CD4-positive, alpha-beta memory T cell (primary cell): Measurements from ENCODE around the gene OXCT2. TPM values are rescaled to one million over a fixed set of nuclear protein-coding genes. Genes with fewer than 3 reads are reported as not detected.
"Not testable (repeated sequence)": the region's sequence is repeated elsewhere in the genome, so short reads cannot be mapped to it uniquely, and the experiment has no call there.

ENCODE experiments used
- CTCF ChIA-PET: fragments of 350-600 bp; sonication (Branson Sonifier 250); formaldehyde crosslinking; loops from one replicate; lab custom pipeline; 2021; ENCODE audit warnings: inconsistent platforms; ENCODE audit not compliant: partially characterized antibody; lab: Charles Lee
- POLR2A ChIA-PET: fragments of 350-600 bp; sonication (Branson Sonifier 250); formaldehyde crosslinking; loops from one replicate; lab custom pipeline; 2021; ENCODE audit not compliant: partially characterized antibody; lab: Charles Lee
- DNase-seq, 5 donors: peaks; one replicate each; pipeline versions ENCODE4 v3.0.0 to v3.0.0-alpha.2; 2020 to 2022; ENCODE audit warnings: mixed read lengths in 1 of 5
- H3K27ac ChIP-seq: one replicate; pipeline ENCODE4 v1.7.0; 2013; ENCODE audit warnings: low read depth, low read length
- H3K27me3 ChIP-seq: 2 replicates; pipeline ENCODE4 v1.7.0; 2013; ENCODE audit warnings: mild to moderate bottlenecking, low read length, moderate library complexity; ENCODE audit not compliant: insufficient read depth
- H3K36me3 ChIP-seq: 2 replicates; pipeline ENCODE4 v1.7.0; 2013; ENCODE audit warnings: mild to moderate bottlenecking, low read length, moderate library complexity; ENCODE audit not compliant: insufficient read depth
- H3K4me1 ChIP-seq: 2 replicates; pipeline ENCODE4 v1.7.0; 2013; ENCODE audit warnings: mild to moderate bottlenecking, low read length, moderate library complexity; ENCODE audit not compliant: insufficient read depth
- H3K4me3 ChIP-seq, 2 donors: one replicate each; pipeline ENCODE4 v1.7.0; 2013; ENCODE audit warnings: low read length in 2 of 2, mild to moderate bottlenecking in 1 of 2
- H3K9me3 ChIP-seq, 2 donors: one replicate each; pipeline ENCODE4 v1.7.0; 2013; ENCODE audit warnings: low read length in 2 of 2, control low read depth in 1 of 2; ENCODE audit not compliant: control insufficient read depth in 1 of 2
- H3K27ac Mint-ChIP-seq, 7 donors: one replicate each; pipeline ENCODE4 v1.8.0; 2020 to 2021; ENCODE audit warnings: mixed read lengths in 7 of 7, mild to moderate bottlenecking in 6 of 7, inconsistent platforms in 3 of 7, moderate library complexity in 3 of 7
- H3K27me3 Mint-ChIP-seq, 2 donors: one replicate each; pipeline ENCODE4 v1.8.0; 2020 to 2021; ENCODE audit warnings: mixed read lengths in 2 of 2
- H3K36me3 Mint-ChIP-seq, 2 donors: one replicate each; pipeline ENCODE4 v1.8.0; 2020 to 2021; ENCODE audit warnings: mixed read lengths in 2 of 2, inconsistent platforms in 1 of 2, mild to moderate bottlenecking in 1 of 2
- H3K4me1 Mint-ChIP-seq, 4 donors: one replicate each; pipeline ENCODE4 v1.8.0; 2020 to 2021; ENCODE audit warnings: mixed read lengths in 4 of 4, mild to moderate bottlenecking in 1 of 4
- H3K4me3 Mint-ChIP-seq, 8 donors: one replicate each; pipeline ENCODE4 v1.8.0; 2020 to 2021; ENCODE audit warnings: mixed read lengths in 8 of 8, mild to moderate bottlenecking in 7 of 8, moderate library complexity in 6 of 8, inconsistent platforms in 3 of 8
- H3K9me3 Mint-ChIP-seq, 8 donors: one replicate each; pipeline ENCODE4 v1.8.0; 2020 to 2021; ENCODE audit warnings: mixed read lengths in 8 of 8, mild to moderate bottlenecking in 5 of 8, inconsistent platforms in 3 of 8, moderate library complexity in 1 of 8
- intact Hi-C: fragments of 100-400 bp; cut with micrococcal nuclease; formaldehyde crosslinking; loops from one replicate; pipeline ENCODE4 v1.15.1; 2023
- polyA plus RNA-seq, 2 donors: library from polyadenylated mRNA; unstranded; fragments of 300-500 nt; fragmentation: Illumina TruSeq; gene quantifications; one replicate each; pipeline ENCODE4 v1.2.3, GENCODE V29; 2021
- total RNA-seq, 2 experiments: library from RNA; stranded (reverse); gene quantifications; one replicate each; pipeline ENCODE4 v1.2.3, GENCODE V29; 2021

OXCT2 gene
- total and polyA plus RNA-seq, 4 experiments from 2014 or later = 0.36 TPM; not detected in 3

DNA sequence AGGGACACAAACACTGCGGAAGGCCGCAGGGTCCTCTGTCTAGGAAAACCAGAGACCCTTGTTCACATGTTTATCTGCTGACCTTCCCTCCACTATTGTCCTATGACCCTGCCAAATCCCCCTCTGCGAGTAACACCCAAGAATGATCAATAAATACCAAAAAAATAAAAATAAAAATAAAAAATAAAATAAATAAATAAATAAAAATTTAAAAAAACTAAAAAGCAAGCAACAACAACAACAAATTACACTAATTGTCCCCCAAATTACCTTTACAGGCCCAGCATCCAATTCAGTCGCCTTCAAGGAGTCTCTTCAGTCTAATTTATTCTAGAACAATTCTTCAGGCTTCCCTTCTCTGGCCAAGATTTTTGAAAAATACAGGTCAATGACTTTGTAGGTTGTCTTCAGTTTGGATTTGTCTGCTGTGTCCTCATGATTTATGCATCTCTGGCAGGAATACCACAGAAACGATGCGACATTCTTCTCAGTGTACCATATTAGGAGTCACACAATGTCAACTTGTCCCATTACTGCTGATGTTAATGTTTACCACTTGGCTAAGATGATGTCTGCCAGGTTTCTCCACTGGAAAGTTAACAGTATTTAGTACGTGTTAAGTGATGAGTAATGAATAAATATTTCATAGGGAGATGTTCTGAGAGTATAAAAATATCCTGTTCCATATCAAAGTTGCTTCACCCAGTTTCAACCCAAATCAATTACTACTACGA, 37.8 kb upstream of the OXCT2 start:
- no peak for DNase-seq
- CTCF ChIA-PET = no interaction called here
- no peaks in the 10 kb centered on the region for H3K27me3 ChIP-seq
- Mint-ChIP-seq H3K27me3 (peaks cover 0 to 3% of the 10 kb centered on the region in 2 donors), H3K36me3 (peaks cover 7 to 16% of the 10 kb centered on the region in 2 donors), H3K27ac (no peak overlapping the region), H3K9me3 (peaks cover 0 to 12% (median 4%) of the 10 kb centered on the region in 8 donors), H3K4me3 (no peak overlapping the region), H3K4me1 (peaks cover 0 to 1% (median 0%) of the 10 kb centered on the region in 4 donors)
- no peaks in the 10 kb centered on the region for H3K4me1 ChIP-seq
- H3K4me3 ChIP-seq = no peak overlapping the region
- H3K36me3 ChIP-seq = no peaks in the 10 kb centered on the region
- H3K9me3 ChIP-seq = no peaks in the 10 kb centered on the region
- POLR2A ChIA-PET = interaction anchor here (1.3 kb wide), 1 partner anchor 9 kb away, joined by 3 read pairs; no protein-coding TSS in a partner anchor
- no peak overlapping the region for H3K27ac ChIP-seq
- intact Hi-C loops = no loop called here

DNA sequence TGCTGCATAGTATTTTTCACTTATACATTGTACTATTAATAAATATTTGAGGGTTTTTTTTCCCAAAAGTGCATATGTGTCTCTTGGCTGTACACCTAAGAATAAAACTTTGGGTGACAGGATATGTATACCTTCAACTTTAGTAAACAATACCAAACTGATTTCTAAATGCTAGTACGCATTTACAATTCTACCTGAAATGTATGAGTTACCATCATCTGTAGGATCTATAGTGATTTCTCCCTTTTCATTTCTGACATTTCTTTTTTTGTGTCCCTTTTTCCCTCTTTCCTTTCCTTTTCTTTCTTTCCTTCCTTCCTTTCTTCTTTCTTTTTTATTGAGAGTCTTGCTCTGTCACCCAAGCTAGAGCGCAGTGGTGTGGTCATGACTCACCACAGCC, 34.2 kb upstream of the OXCT2 start:
- H3K36me3 ChIP-seq = no peaks in the 10 kb centered on the region
- H3K27me3 ChIP-seq = no peaks in the 10 kb centered on the region
- ChIA-PET POLR2A (no interaction called here), CTCF (interaction anchor here (0.9 kb wide), 1 partner anchor 97 kb away, joined by 4 read pairs; no protein-coding TSS in a partner anchor)
- H3K27me3 Mint-ChIP-seq = no peaks in the 10 kb centered on the region
- no peak for DNase-seq
- peaks cover 7 to 23% of the 10 kb centered on the region in 2 donors for H3K36me3 Mint-ChIP-seq
- H3K9me3 Mint-ChIP-seq = peaks cover 0 to 12% (median 4%) of the 10 kb centered on the region in 8 donors
- H3K27ac ChIP-seq = no peak overlapping the region
- H3K4me3 ChIP-seq = no peak overlapping the region
- peaks cover 0 to 1% (median 0%) of the 10 kb centered on the region in 4 donors for H3K4me1 Mint-ChIP-seq
- H3K9me3 ChIP-seq = no peaks in the 10 kb centered on the region
- no peak overlapping the region for H3K4me3 Mint-ChIP-seq
- intact Hi-C loops = no loop called here
- no peaks in the 10 kb centered on the region for H3K4me1 ChIP-seq
- H3K27ac Mint-ChIP-seq = no peak overlapping the region

DNA sequence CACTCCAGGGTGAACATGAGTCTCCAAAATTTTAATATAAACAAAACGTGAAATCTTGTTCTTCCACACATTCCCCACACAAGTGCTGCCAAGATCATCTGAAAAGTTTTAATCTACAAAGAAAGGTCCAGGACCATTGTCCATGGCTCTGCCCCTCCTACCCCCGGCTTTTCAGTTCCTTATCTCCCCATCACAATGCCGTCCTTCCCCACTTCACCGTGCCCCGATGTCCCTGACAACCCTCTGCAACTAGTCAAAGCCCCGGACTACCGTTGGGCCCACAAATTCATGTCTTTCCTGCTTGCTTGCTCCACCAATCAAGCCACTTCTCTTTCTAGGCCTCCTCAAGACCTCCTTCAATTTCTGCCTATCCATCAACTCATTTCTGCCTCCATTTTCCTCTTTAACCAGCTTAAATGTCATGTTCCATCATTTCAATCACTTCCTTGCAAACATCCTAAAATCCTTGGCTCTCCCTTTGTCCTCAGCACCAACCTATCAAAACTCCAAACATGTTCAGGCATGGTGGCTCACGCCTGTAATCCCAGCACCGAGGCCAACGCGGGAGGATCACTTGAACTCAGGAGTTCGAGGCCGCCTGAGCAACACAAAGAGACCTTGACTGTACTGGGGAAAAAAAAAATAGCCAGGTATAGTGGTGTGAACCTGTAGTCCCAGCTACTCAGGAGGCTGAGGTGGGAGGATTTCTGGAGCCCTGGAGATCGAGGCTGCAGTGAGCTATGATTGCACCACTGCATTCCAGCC, 31.5 kb upstream of the OXCT2 start:
- H3K4me3 Mint-ChIP-seq = no peak overlapping the region
- ChIA-PET POLR2A (no interaction called here), CTCF (interaction anchor here (0.7 to 1.7 kb wide), 5 partner anchors 15 to 807 kb away, joined by 3 to 5 read pairs (median 3); no protein-coding TSS in a partner anchor)
- peaks cover 7 to 19% of the 10 kb centered on the region in 2 donors for H3K36me3 Mint-ChIP-seq
- DNase-seq = no peak
- H3K4me1 ChIP-seq = peaks cover 8% of the 10 kb centered on the region
- H3K4me1 Mint-ChIP-seq = peaks cover 5 to 14% (median 11%) of the 10 kb centered on the region in 4 donors
- peaks cover 0 to 12% (median 4%) of the 10 kb centered on the region in 8 donors for H3K9me3 Mint-ChIP-seq
- H3K27me3 Mint-ChIP-seq = no peaks in the 10 kb centered on the region
- H3K4me3 ChIP-seq = no peak overlapping the region
- H3K27ac ChIP-seq = no peak overlapping the region
- H3K27ac Mint-ChIP-seq = peak overlapping the region in 1 of 7 donors; percentile 12
- intact Hi-C loops = no loop called here
- H3K9me3 ChIP-seq = no peaks in the 10 kb centered on the region
- no peaks in the 10 kb centered on the region for H3K36me3 ChIP-seq
- H3K27me3 ChIP-seq = no peaks in the 10 kb centered on the region

DNA sequence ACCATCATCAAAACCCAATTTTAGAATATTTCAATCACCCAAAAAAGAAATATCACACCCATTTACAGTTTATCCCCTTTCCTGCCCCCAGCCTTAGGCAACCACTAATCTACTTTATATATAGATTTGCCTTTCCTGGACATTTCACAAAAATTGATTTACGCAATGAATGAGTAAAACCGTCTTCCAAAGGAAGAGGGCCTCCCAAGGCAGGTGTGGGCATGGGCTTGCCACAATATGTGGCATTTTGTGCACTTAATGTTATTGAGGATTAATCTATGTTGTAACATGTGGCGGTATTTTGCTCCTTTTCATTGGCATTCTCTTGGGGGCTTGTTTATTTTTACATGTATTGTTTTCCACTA, 29.3 kb upstream of the OXCT2 start:
- Mint-ChIP-seq H3K4me1 (peaks cover 5 to 14% (median 11%) of the 10 kb centered on the region in 4 donors), H3K4me3 (peak overlapping the region in 2 of 8 donors; percentile 33 to 69), H3K36me3 (peaks cover 4 to 14% of the 10 kb centered on the region in 2 donors), H3K27me3 (no peaks in the 10 kb centered on the region), H3K9me3 (peaks cover 0 to 7% (median 2%) of the 10 kb centered on the region in 8 donors), H3K27ac (peak overlapping the region in 1 of 7 donors; percentile 30)
- POLR2A ChIA-PET = interaction anchor here (1.2 to 3.8 kb wide), 5 partner anchors 9 to 516 kb away, joined by 3 to 56 read pairs (median 6); partner anchors contain the start of genes BMP8B, PPIE and TRIT1
- Histone ChIP-seq H3K9me3 (no peaks in the 10 kb centered on the region), H3K4me3 (no peak overlapping the region), H3K4me1 (peaks cover 8% of the 10 kb centered on the region), H3K27ac (no peak overlapping the region), H3K36me3 (no peaks in the 10 kb centered on the region), H3K27me3 (no peaks in the 10 kb centered on the region)
- no peak for DNase-seq
- intact Hi-C loops = no loop called here
- CTCF ChIA-PET = interaction anchor here (0.6 to 4.0 kb wide), 14 partner anchors 10 to 702 kb away, joined by 3 to 39 read pairs (median 4); partner anchors contain the start of gene PPIE

DNA sequence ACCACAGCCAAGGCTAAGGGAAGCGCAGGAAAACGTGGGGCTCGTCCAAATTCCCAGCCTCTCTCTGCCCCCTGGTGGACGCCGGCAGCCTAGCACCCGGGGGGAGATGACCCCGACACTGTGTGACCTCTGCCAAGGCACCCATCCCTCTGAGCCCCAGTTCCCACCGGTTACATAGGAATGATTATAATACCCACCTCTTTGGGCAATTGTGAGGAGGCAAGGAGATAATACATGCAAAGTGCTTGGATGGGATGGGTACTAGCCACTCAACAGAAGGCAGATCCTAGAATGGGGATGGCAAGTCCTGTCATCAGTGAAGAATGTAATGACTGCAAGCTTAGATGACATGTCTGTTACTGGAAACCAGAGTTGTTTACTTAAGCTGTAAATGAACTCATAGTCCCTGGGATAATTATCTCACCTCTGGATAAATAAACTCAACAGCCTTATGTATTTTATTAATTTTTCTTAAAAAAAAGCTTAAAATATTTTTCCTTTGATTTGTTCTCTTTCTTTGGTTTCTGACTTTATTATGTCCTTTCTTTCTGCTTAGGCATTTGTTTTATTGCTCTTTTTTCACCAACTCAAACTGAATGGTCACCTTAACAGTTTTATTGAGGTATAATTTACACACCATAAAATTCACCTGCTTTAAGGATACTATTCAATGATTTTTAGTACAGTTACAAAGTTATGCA, 28.8 kb upstream of the OXCT2 start:
- H3K27ac ChIP-seq = peak overlapping the region; percentile 57
- Mint-ChIP-seq H3K4me3 (peak overlapping the region; percentile 59 to 84 (median 78)), H3K4me1 (peaks cover 5 to 14% (median 11%) of the 10 kb centered on the region in 4 donors), H3K9me3 (peaks cover 0 to 3% (median 0%) of the 10 kb centered on the region in 8 donors), H3K36me3 (peaks cover 2 to 9% of the 10 kb centered on the region in 2 donors), H3K27ac (peak overlapping the region; percentile 8 to 97 (median 95)), H3K27me3 (no peaks in the 10 kb centered on the region)
- peaks cover 8% of the 10 kb centered on the region for H3K4me1 ChIP-seq
- peak overlapping the region in 1 of 2 donors; percentile 26 for H3K4me3 ChIP-seq
- H3K36me3 ChIP-seq = no peaks in the 10 kb centered on the region
- intact Hi-C loops = loop anchor here (2.0 kb wide), 1 partner anchor 61 kb away; the partner anchor contains the start of gene PPIE
- no peaks in the 10 kb centered on the region for H3K27me3 ChIP-seq
- peak; percentile 46 to 65 (median 60) for DNase-seq
- ChIA-PET CTCF (interaction anchor here (0.6 to 4.0 kb wide), 19 partner anchors 9 to 701 kb away, joined by 3 to 39 read pairs (median 4); partner anchors contain the start of gene PPIE), POLR2A (interaction anchor here (1.2 to 3.8 kb wide), 8 partner anchors 10 to 516 kb away, joined by 3 to 56 read pairs (median 6); partner anchors contain the start of genes BMP8B, CAP1, PPIE and TRIT1)
- no peaks in the 10 kb centered on the region for H3K9me3 ChIP-seq

DNA sequence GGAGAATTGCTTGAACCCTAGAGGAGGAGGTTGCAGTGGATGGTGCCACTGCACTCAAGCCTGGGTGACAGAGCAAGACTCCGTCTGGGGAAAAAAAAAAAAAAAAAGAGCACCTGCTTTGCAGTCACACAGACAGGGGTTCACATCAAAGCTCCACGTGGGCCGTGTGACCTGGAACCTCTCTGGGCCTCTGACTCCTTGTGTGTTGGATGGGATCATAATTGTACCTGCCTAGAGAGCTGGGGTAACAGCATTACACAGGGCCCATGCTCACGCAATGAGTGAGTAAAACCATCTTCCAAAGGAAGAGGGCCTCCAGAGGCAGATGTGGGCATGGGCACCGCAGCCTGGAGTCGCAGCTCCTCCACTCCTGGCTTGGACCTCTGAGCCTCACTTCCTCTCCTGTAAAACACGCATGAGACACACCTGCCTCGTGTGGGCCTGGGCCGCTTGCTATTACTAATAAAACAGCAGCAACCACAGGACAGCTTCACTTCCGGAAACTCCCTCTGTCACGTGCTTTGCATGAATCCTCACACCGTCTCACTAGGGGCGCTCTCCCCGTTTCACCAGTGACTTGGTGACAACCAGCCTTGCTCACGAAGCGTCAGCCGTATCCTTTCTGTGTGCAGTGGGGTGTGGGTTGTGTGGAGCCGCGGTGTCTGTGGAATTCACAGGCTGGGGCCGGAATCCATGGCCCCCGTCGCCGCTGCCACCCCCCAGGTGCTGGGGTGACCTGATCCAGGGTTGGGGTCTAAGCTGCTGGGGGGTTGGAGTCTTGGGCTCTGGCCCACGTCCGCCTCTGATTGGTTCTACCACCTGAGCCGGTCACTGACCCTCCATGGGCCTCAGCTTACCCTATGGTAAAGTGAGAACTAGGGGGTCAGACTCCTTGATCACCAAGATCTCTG, 28.0 kb upstream of the OXCT2 start:
- peak overlapping the region; percentile 84 to 97 (median 95) for H3K27ac Mint-ChIP-seq
- CTCF ChIA-PET = interaction anchor here (0.6 to 4.0 kb wide), 20 partner anchors 10 to 701 kb away, joined by 3 to 39 read pairs (median 5); partner anchors contain the start of genes BMP8B, MYCL and PPIE
- H3K4me1 ChIP-seq, H3K9me3 Mint-ChIP-seq, H3K27me3 Mint-ChIP-seq, H3K9me3 ChIP-seq, H3K27me3 ChIP-seq, H3K36me3 ChIP-seq, H3K36me3 Mint-ChIP-seq: not testable (repeated sequence)
- POLR2A ChIA-PET = interaction anchor here (0.7 to 3.8 kb wide), 13 partner anchors 11 to 772 kb away, joined by 3 to 56 read pairs (median 4); partner anchors contain the start of genes BMP8B, CAP1, HPCAL4 and PABPC4
- H3K4me1 Mint-ChIP-seq = peaks cover 5 to 14% (median 10%) of the 10 kb centered on the region in 4 donors
- Histone ChIP-seq H3K27ac (peak overlapping the region; percentile 57), H3K4me3 (peak overlapping the region in 1 of 2 donors; percentile 26)
- intact Hi-C loops = loop anchor here (2.0 kb wide), 1 partner anchor 60 kb away; the partner anchor contains the start of gene PPIE
- peak; percentile 84 to 96 (median 89) for DNase-seq
- H3K4me3 Mint-ChIP-seq = peak overlapping the region; percentile 59 to 84 (median 78)
